ENCODE results near the gene PCNX2.

The PCNX2 gene

GRCh38 chr1:232980986-232981560, 314.5 kb downstream of the PCNX2 start:
- no peak for DNase-seq

DNA sequence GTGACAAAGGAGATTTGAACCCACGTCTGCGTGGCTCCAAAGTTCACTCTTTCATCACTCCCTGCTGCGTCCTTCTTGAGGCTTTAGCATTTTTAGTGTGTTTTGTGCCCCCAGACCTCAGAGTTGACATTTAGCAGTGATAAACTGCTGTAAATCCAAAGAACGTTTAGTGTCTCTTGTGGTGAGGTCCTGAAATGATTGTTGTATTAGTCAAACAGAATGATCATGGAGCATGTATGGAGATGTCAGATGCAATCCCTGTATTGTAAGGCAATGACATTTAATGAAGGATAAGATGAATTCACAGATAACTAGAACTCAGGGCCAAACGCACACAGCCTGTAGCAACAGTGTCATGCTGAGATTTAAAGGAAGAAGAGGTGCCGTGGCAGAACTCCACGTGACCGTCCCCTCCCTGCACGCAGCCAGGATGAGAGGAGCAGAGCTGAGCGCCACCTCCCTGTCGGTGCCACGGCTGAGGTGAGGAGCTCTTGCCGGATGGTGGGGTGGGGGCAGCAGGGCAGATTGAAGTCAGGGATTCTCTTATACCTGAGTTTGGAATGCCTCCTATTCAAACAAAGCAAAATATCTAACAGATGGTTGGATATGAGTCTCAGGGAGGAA, 315.1 kb downstream of the PCNX2 start:
- DNase-seq: no peak

DNA sequence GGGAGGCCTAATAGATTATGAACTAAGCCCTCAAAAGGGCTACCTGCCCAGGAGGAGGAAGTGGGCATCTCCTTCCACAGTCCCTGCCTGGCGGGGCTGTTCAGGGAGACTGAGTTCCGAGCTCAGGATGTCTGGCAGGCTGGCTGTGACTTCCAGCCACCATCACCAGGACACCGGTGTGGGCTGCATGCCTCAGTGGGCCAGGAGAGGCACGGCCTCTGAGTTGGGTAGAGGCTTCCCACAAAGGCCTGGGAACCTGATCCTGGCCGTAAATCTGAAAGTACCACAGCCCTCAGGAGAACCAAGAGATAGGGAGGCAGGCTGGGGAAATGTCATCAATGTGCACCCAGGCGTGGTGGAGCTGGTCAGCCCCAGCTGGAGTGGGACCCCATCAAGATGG, 316.0 kb downstream of the PCNX2 start:
- DNase-seq: no peak

DNA sequence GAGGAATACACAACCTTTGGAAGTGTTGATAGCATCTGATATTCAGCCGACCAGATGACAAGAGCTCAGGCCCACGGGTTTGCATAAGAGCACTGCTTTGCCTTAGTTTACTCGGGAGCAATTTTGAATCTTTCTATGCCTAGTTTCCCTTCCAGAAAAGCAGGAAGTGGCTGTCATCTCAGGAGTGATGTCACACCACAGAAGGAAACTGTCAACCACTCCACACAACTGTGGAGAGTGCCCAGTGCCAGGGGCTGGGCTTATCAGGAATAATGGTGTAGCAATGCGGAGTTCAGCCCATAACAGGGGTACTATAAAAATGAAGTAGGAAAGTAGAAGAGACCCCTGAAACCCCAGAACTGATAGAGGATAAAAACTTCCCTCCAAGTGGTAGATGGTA, 316.7 kb downstream of the PCNX2 start:
- DNase-seq: no peak

- DNase-seq: no peak
Observed at GRCh38 chr1:232978091-232978634, 317.4 kb downstream of the PCNX2 start.

DNA sequence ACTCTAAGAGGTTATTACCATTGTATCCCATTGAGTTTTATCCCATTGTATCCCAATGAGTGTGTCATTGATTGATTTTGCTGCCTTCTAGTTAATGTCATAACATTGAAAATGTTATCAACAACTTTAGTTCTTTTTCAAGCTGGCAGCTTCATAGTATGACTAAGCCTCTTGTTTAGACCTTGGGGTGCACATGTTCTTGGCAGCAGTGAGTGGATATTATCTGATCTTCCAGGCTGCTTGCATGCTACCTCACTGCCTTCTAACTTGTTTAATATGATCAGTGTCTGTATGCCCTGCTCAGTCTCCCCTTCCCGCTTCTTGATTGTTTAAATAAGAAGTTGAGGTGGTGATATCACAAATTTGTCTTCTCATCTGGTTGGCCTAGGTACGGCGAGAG, 320.6 kb downstream of the PCNX2 start:
- no peak for DNase-seq

DNA sequence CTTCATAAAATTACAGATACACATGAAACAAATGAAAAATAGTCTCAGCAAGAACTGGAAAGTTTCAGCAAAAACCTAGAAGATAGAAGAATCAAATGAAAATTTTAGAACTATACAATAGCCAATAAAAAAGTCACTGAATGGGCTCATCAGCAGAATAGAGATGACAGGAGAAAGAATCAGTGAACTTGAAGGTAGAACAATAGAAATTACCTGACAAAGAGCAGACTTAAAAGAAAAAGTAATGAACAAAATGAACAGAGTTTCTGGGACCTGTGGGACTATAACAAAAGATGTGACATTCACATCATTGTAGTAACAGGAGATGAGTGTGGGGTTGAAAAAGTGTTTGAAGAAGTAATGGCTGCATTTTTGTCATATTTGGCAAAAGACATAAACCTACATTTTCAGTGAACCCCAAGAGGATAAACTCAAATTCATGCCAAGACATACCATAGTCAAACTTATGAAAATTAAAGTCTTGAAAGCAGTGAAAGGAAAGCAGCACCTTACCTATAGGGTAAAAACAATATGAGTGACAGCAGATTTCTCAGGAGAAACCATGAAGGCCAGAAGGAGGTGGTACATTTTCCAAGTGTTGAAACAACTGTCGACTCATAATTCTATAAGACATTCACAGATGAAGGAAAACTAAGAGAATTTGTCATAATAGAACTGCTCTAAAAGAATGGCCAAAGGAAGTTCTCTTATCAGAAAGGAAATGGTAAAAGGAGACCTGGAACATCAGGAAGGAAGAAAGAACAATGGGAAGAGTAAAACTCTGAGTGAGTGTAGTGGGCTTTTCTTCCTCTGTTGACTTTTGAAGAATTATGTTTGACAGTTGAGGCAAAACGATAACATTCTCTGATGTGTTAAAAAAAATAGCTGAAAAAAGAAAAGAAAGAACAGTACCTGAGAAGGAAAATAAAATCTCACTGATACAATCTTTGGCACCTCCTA, 321.6 kb downstream of the PCNX2 start:
- DNase-seq: no peak

- DNase-seq: no peak
Observed at GRCh38 chr1:232970508-232970907, 325.0 kb downstream of the PCNX2 start.

DNA sequence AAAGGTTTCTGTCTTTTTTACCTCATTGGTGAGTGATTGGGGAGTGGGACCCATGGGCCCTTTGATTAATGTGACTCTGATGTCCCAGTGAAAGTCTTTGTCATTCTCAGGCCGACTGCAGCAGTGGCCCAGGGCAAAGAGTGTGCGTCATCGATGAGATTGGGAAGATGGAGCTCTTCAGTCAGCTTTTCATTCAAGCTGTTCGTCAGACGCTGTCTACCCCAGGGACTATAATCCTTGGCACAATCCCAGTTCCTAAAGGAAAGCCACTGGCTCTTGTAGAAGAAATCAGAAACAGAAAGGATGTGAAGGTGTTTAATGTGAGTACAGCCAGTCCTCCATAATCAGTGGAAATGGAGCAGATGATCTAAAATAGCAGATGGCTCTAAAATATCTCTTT, 325.7 kb downstream of the PCNX2 start:
- DNase-seq: no peak

GRCh38 chr1:232968965-232969364, 326.6 kb downstream of the PCNX2 start:
- DNase-seq: no peak

DNA sequence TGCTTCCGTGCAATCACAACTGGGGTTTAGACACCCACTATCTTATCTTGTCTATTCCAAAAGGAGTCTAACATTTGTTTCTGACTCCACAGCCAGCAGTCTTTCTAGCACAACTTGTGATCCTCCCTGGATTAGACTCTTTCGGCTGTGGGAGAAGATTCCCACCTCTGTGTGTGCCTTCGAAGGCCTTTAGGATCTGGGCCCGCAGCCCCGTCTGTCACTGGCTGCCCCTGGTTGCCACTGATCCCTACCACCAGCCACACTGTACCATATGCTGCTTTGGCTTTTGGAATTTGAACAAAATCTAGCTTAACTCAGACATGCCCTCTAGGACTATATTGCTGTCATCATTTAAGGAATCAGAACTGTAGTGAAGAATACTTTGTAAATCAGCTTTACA, 327.1 kb downstream of the PCNX2 start:
- no peak for DNase-seq

DNA sequence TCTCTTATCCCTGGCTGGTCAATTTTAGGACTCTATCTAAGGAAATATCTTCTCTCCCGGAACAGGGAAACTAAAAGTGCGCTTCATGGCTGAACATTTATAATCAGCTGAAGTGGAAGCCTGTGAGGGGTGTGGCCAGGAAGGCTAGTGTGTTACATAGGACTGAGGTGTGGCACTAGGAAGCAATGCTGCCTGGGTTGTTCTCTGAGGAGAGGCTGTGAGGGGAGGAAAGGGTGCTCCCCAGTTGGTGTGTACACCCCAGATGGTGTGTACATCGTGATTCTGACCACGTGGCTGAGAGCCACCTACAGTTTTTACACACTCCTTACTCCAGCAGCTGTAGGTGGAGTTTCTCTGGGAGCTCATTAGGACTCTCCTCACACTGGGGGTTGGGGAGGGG, 328.9 kb downstream of the PCNX2 start:
- no peak for DNase-seq

- DNase-seq: no peak
Observed at GRCh38 chr1:232965912-232966217, 329.7 kb downstream of the PCNX2 start.

- DNase-seq: no peak
Observed at GRCh38 chr1:232965124-232965911, 330.2 kb downstream of the PCNX2 start.

GRCh38 chr1:232964601-232965000, 330.9 kb downstream of the PCNX2 start:
- no peak for DNase-seq

DNA sequence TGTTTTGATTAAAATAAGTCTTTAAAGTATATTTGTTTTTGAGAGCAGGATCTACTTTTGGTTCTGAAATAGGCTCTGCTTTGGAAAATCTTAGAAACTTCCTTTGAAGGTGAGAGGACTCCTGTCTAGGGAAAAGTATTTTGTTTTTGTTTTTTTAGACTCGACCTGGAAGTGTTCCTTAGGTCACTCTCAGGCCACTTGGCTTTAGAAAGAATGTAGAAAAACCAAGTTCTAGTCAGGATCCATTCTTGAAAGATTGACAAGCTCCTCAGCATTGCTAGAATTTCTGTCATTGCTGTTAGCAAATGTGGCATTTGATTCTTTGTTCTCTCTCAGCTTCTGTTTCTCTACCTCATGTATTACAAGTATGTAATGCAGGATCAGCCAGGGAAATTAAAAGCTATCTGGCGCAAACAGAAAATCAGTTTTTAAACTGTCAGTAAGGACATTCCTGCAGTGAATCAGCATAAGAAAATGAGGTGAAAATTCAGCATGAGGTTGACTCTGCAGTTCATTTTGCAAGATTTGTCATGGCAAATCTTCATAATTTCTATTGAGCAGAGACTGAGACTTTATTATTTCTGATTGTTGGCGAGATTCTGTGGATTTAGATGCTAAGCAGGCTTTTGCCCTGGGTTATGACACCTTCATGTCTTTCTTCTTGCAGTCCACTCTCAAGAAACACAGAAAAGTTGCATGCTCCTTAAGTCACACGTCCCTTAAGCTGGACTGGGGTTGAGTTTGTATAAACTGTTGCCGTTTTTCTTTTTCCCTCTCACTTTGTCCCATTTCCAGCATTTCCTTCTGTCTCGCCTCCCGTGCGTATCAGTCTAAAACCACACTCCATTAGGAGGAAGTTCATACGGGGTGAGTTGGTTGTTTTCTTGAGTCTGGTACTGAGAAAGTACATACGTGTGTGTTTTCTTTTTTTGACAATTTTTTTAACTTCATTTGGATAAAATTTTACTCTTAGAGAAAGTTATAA, 332.5 kb downstream of the PCNX2 start:
- no peak for DNase-seq

DNA sequence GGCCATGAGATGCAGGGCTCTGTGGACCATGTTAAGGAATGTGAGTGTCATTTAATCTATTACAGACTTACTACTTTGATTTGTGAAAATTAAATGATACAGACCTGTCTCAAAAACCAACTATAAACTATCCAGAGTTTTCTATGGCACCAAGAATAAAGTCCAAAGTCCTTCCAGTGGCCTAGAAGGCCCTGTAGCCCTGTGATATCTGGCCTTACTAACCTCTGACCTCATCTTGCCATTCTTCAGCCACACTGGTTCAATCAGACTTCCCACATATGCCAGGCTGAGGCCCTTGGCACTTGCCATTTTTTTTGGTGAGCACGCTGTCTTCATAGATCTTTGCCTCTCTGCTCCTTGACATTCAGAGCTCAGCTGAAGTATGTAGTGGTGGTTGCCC, 337.5 kb downstream of the PCNX2 start:
- DNase-seq: no peak

GRCh38 chr1:232956081-232956480, 339.4 kb downstream of the PCNX2 start:
- no peak for DNase-seq

- DNase-seq: no peak
Observed at GRCh38 chr1:232954594-232955365, 340.7 kb downstream of the PCNX2 start.

DNA sequence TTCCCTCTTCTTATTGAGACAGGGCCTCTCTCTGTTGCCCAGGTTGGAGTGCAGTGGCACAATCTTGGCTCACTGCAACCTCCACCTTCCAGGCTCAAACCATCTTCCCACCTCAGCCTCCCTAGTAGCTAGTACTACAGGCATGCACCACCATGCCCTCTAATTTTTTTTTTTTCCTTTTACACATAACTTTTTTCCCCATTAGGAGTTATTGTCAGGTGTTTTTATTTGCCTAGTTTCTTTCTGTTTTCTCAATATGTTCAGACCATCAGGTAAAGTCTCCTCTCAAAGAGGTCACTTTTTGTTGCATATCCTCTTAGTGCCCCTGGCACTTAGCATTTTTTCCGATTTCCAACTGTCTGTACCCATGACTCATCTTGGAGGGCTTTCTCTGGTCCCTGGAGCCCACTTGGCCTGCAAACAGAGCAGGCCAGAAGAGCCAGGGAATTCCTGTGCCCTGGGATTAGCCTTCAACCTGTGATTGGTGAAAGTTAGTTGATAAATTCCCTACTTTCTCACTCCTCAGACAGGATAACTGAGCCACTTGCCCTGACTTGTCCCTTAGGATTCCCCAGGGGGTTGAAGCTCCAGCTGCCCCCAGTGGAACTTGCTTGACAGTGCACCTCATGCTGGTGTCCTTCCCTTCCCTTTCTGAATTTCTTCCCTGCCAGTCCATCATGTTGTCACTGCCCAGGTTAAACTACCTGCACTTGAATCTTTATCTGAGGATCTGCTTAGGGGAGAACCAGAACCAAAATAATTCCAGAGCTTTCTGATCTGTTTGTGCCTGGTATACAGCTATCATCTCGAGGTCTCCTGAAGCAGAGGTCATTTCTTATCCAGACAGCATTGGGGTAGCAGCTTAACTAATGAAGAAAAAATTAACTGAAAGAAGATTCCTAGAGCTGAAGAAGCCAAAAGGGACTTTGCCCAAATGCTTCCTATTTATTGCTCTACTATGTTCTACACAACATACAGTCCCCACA, 342.7 kb downstream of the PCNX2 start:
- peak; percentile 57 for DNase-seq
